Activated T-cell treated with anti-CD3 and anti-CD28 coated beads, Interleukin-2, amount 50 U/mL, for 72 hours (primary cell): ENCODE measurements around the gene STMN3. TPM values are rescaled to one million over a fixed set of nuclear protein-coding genes. Genes with fewer than 3 reads are reported as not detected.
"Not testable (repeated sequence)": the region's sequence is repeated elsewhere in the genome, so short reads cannot be mapped to it uniquely, and the experiment has no call there.

Experiments used
- ATAC-seq, 2 donors: fragments of 150-1000 bp; cut with Tn5 transposase; replicated peaks in 1 of 2; 2 replicates each; pipeline ENCODE4 v1.10.0; 2021; ENCODE audit warnings: moderate library complexity in 2 of 2, mild to moderate bottlenecking in 1 of 2
- DNase-seq, 2 donors: peaks; one replicate each; pipeline ENCODE4 v3.0.0; 2021 to 2022; ENCODE audit warnings: mixed read lengths in 1 of 2
- H3K27ac Mint-ChIP-seq: one replicate; pipeline ENCODE4 v1.8.0; 2022; ENCODE audit warnings: mild to moderate bottlenecking, moderate library complexity, mixed read lengths
- H3K27me3 Mint-ChIP-seq: one replicate; pipeline ENCODE4 v1.8.0; 2022; ENCODE audit warnings: low read depth, mixed read lengths
- H3K36me3 Mint-ChIP-seq, 2 donors: one replicate each; pipeline ENCODE4 v1.8.0; 2022; ENCODE audit warnings: mixed read lengths in 2 of 2, mild to moderate bottlenecking in 1 of 2; ENCODE audit not compliant: insufficient read depth in 2 of 2
- H3K4me1 Mint-ChIP-seq: one replicate; pipeline ENCODE4 v1.8.0; 2022; ENCODE audit warnings: low read depth, mixed read lengths
- H3K4me3 Mint-ChIP-seq, 2 donors: one replicate each; pipeline ENCODE4 v1.8.0; 2022; ENCODE audit warnings: mild to moderate bottlenecking in 2 of 2, mixed read lengths in 2 of 2, moderate library complexity in 2 of 2
- H3K9me3 Mint-ChIP-seq, 2 donors: one replicate each; pipeline ENCODE4 v1.8.0; 2022; ENCODE audit warnings: mixed read lengths in 2 of 2
- total RNA-seq, 2 donors: library from RNA; stranded (reverse); gene quantifications; one replicate each; pipeline ENCODE4 v1.2.3, GENCODE V29; 2022

Gene STMN3
- total RNA-seq, 2 donors from 2014 or later, result 14.4 to 21.8 TPM

- ATAC-seq (peak; percentile 61 to 65), DNase-seq (peak; percentile 75 to 83)
- Mint-ChIP-seq H3K36me3 (peaks cover 3 to 6% of the 10 kb centered on the region in 2 donors), H3K27ac (peak within 1 kb of the TSS; percentile 98), H3K4me3 (peak within 1 kb of the TSS; percentile 96 to 98), H3K4me1 (peaks cover 54% of the 10 kb centered on the region), H3K9me3 (no peaks in the 10 kb centered on the region), H3K27me3 (no peaks in the 10 kb centered on the region)
These were observed 26.6 kb downstream of the STMN3 start, which contains the start of gene GMEB2 for GRCh38 chr20:63626424-63627128. Gene GMEB2, minus strand, starts transcription at chr20:63627101. Its CDS starts 7,704 bp downstream, at chr20:63619397.

- Mint-ChIP-seq H3K27me3 (no peaks in the 10 kb centered on the region), H3K27ac (peak overlapping the region; percentile 98), H3K9me3 (no peaks in the 10 kb centered on the region), H3K4me3 (peak overlapping the region; percentile 86 to 96), H3K36me3 (peaks cover 3 to 6% of the 10 kb centered on the region in 2 donors), H3K4me1 (peaks cover 47% of the 10 kb centered on the region)
- DNase-seq (peak; percentile 18 to 40), ATAC-seq (no peak)
These were observed 27.3 kb downstream of the STMN3 start for GRCh38 chr20:63625771-63626423.

GRCh38 chr20:63624486-63624885 lies 28.7 kb downstream of the STMN3 start:
- H3K4me3 Mint-ChIP-seq, result no peak overlapping the region
- DNase-seq (no peak), ATAC-seq (no peak)
- H3K27me3 Mint-ChIP-seq, result no peaks in the 10 kb centered on the region
- H3K9me3 Mint-ChIP-seq, result no peaks in the 10 kb centered on the region
- H3K36me3 Mint-ChIP-seq, result peaks cover 3 to 6% of the 10 kb centered on the region in 2 donors
- H3K4me1 Mint-ChIP-seq, result peaks cover 39% of the 10 kb centered on the region
- H3K27ac Mint-ChIP-seq, result no peak overlapping the region

GRCh38 chr20:63622732-63623131 lies 30.5 kb downstream of the STMN3 start:
- peaks cover 24% of the 10 kb centered on the region for H3K4me1 Mint-ChIP-seq
- H3K27me3 Mint-ChIP-seq, result no peaks in the 10 kb centered on the region
- DNase-seq (no peak), ATAC-seq (no peak)
- no peaks in the 10 kb centered on the region for H3K36me3 Mint-ChIP-seq
- no peaks in the 10 kb centered on the region for H3K9me3 Mint-ChIP-seq
- no peak overlapping the region for H3K27ac Mint-ChIP-seq
- H3K4me3 Mint-ChIP-seq, result no peak overlapping the region

GRCh38 chr20:63622096-63622495 lies 31.1 kb downstream of the STMN3 start:
- peaks cover 0 to under 1% of the 10 kb centered on the region in 2 donors for H3K36me3 Mint-ChIP-seq
- no peaks in the 10 kb centered on the region for H3K9me3 Mint-ChIP-seq
- no peaks in the 10 kb centered on the region for H3K27me3 Mint-ChIP-seq
- no peak overlapping the region for H3K27ac Mint-ChIP-seq
- H3K4me1 Mint-ChIP-seq, result peaks cover 24% of the 10 kb centered on the region
- ATAC-seq, result no peak
- no peak for DNase-seq
- H3K4me3 Mint-ChIP-seq, result no peak overlapping the region

GRCh38 chr20:63620991-63621390 lies 32.2 kb downstream of the STMN3 start:
- H3K4me3 Mint-ChIP-seq, result no peak overlapping the region
- no peaks in the 10 kb centered on the region for H3K27me3 Mint-ChIP-seq
- DNase-seq (no peak), ATAC-seq (no peak)
- no peak overlapping the region for H3K27ac Mint-ChIP-seq
- H3K9me3 Mint-ChIP-seq, result no peaks in the 10 kb centered on the region
- H3K4me1 Mint-ChIP-seq, result peaks cover 24% of the 10 kb centered on the region
- H3K36me3 Mint-ChIP-seq, result peaks cover 0 to 3% of the 10 kb centered on the region in 2 donors

GRCh38 chr20:63619505-63619904 lies 33.7 kb downstream of the STMN3 start:
- Mint-ChIP-seq H3K27ac (no peak overlapping the region), H3K36me3 (peaks cover 4 to 9% of the 10 kb centered on the region in 2 donors), H3K27me3 (no peaks in the 10 kb centered on the region), H3K4me3 (no peak overlapping the region), H3K4me1 (peaks cover 14% of the 10 kb centered on the region), H3K9me3 (peaks cover 0 to 2% of the 10 kb centered on the region in 2 donors)
- no peak for ATAC-seq
- DNase-seq, result no peak

GRCh38 chr20:63619086-63619485 lies 34.1 kb downstream of the STMN3 start:
- Mint-ChIP-seq H3K27me3 (no peaks in the 10 kb centered on the region), H3K4me1 (peaks cover 14% of the 10 kb centered on the region), H3K4me3 (no peak overlapping the region), H3K9me3 (peaks cover 0 to 2% of the 10 kb centered on the region in 2 donors), H3K27ac (no peak overlapping the region), H3K36me3 (peaks cover 4 to 10% of the 10 kb centered on the region in 2 donors)
- ATAC-seq, result no peak
- DNase-seq, result no peak

GRCh38 chr20:63618291-63618980 lies 34.8 kb downstream of the STMN3 start:
- no peak overlapping the region for H3K27ac Mint-ChIP-seq
- DNase-seq (no peak), ATAC-seq (no peak)
- H3K9me3 Mint-ChIP-seq, result peaks cover 0 to 2% of the 10 kb centered on the region in 2 donors
- H3K4me3 Mint-ChIP-seq, result no peak overlapping the region
- peaks cover 14% of the 10 kb centered on the region for H3K4me1 Mint-ChIP-seq
- H3K27me3 Mint-ChIP-seq, result no peaks in the 10 kb centered on the region
- H3K36me3 Mint-ChIP-seq, result peaks cover 4 to 13% of the 10 kb centered on the region in 2 donors

GRCh38 chr20:63617876-63618265 lies 35.4 kb downstream of the STMN3 start:
- Mint-ChIP-seq H3K36me3 (peaks cover 4 to 13% of the 10 kb centered on the region in 2 donors), H3K4me1 (peaks cover 12% of the 10 kb centered on the region), H3K4me3 (no peak overlapping the region), H3K9me3 (peaks cover 0 to 2% of the 10 kb centered on the region in 2 donors), H3K27ac (no peak overlapping the region), H3K27me3 (no peaks in the 10 kb centered on the region)
- ATAC-seq (no peak), DNase-seq (no peak)

GRCh38 chr20:63617092-63617875 lies 35.9 kb downstream of the STMN3 start:
- DNase-seq (no peak), ATAC-seq (no peak)
- H3K9me3 Mint-ChIP-seq, result peaks cover 0 to 2% of the 10 kb centered on the region in 2 donors
- H3K36me3 Mint-ChIP-seq, result peaks cover 4 to 14% of the 10 kb centered on the region in 2 donors
- H3K4me3 Mint-ChIP-seq, result no peak overlapping the region
- H3K4me1 Mint-ChIP-seq, result peaks cover 6% of the 10 kb centered on the region
- H3K27me3 Mint-ChIP-seq, result no peaks in the 10 kb centered on the region
- no peak overlapping the region for H3K27ac Mint-ChIP-seq

GRCh38 chr20:63613863-63614594 lies 39.2 kb downstream of the STMN3 start:
- not testable (repeated sequence) for H3K4me1 Mint-ChIP-seq, DNase-seq, H3K9me3 Mint-ChIP-seq, H3K4me3 Mint-ChIP-seq, ATAC-seq, H3K27ac Mint-ChIP-seq, H3K27me3 Mint-ChIP-seq
- H3K36me3 Mint-ChIP-seq, result peaks cover 4 to 14% of the 10 kb centered on the region in 2 donors
